ENCODE results near the gene INTS11.

- TF ChIP-seq, protein P1, sequence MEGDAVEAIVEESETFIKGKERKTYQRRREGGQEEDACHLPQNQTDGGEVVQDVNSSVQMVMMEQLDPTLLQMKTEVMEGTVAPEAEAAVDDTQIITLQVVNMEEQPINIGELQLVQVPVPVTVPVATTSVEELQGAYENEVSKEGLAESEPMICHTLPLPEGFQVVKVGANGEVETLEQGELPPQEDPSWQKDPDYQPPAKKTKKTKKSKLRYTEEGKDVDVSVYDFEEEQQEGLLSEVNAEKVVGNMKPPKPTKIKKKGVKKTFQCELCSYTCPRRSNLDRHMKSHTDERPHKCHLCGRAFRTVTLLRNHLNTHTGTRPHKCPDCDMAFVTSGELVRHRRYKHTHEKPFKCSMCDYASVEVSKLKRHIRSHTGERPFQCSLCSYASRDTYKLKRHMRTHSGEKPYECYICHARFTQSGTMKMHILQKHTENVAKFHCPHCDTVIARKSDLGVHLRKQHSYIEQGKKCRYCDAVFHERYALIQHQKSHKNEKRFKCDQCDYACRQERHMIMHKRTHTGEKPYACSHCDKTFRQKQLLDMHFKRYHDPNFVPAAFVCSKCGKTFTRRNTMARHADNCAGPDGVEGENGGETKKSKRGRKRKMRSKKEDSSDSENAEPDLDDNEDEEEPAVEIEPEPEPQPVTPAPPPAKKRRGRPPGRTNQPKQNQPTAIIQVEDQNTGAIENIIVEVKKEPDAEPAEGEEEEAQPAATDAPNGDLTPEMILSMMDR (IDR thresholded peaks at IDR 0.05; ENCODE audit: low read length) = peak; percentile 24; the same call in 1 of the 2 replicates
- TF ChIP-seq EZH2 (IDR thresholded peaks at IDR 0.05; ENCODE audit: borderline replicate concordance, low read length) = no peak
Measured at GRCh38 chr1:1264868-1265272, 59.6 kb downstream of the INTS11 start.

Measured in OCI-LY1 (cell line).